KMS-11 (cell line): ENCODE data around the gene RALGAPA2.

Experiments used
- H2AFZ ChIP-seq: fragments of 200-600 bp; sonication (generic); 2 replicates; pipeline ENCODE4 v1.6.1; 2016; ENCODE audit warnings: antibody characterized with exemption, mixed run types, low read depth
- H3K27ac ChIP-seq: fragments of 200-600 bp; sonication (generic); 2 replicates; pipeline ENCODE4 v1.6.1; 2016; ENCODE audit warnings: mild to moderate bottlenecking, mixed run types
- H3K27me3 ChIP-seq: fragments of 200-600 bp; sonication (generic); 2 replicates; pipeline ENCODE4 v1.6.1; 2017; ENCODE audit warnings: mild to moderate bottlenecking, low read depth, mixed run types, moderate library complexity; ENCODE audit not compliant: insufficient read depth
- H3K36me3 ChIP-seq: fragments of 200-600 bp; sonication (generic); 2 replicates; pipeline ENCODE4 v1.6.1; 2017; ENCODE audit warnings: mild to moderate bottlenecking, mixed run types; ENCODE audit not compliant: insufficient read depth
- H3K4me1 ChIP-seq: fragments of 200-600 bp; sonication (generic); 2 replicates; pipeline ENCODE4 v1.6.1; 2016; ENCODE audit warnings: mild to moderate bottlenecking, low read depth, mixed run types; ENCODE audit not compliant: poor library complexity, severe bottlenecking
- H3K4me2 ChIP-seq: fragments of 200-600 bp; sonication (generic); 2 replicates; pipeline ENCODE4 v1.7.0; 2016; ENCODE audit warnings: mild to moderate bottlenecking, mixed run types
- H3K4me3 ChIP-seq: fragments of 200-600 bp; sonication (generic); IDR thresholded peaks from 2 replicates; pipeline ENCODE4 v1.6.1; 2017; ENCODE audit warnings: low read depth, low read length, mixed read lengths; ENCODE audit not compliant: insufficient read depth
- H3K79me2 ChIP-seq: fragments of 200-600 bp; sonication (generic); 2 replicates; pipeline ENCODE4 v1.6.1; 2016; ENCODE audit warnings: low read depth, mixed run types; ENCODE audit not compliant: insufficient read depth
- H3K9ac ChIP-seq: fragments of 200-600 bp; sonication (generic); 2 replicates; pipeline ENCODE4 v1.6.1; 2016; ENCODE audit warnings: mild to moderate bottlenecking, mixed run types
- H4K20me1 ChIP-seq: fragments of 200-600 bp; sonication (generic); 2 replicates; pipeline ENCODE4 v1.6.1; 2016; ENCODE audit warnings: mild to moderate bottlenecking, mixed run types; ENCODE audit not compliant: insufficient read depth
- TF ChIP-seq, protein P1 (sequence below): fragments of 200-600 bp; sonication (generic); conservative IDR thresholded peaks from 2 replicates; pipeline ENCODE4 v1.6.1; 2017; ENCODE audit warnings: low read depth, mild to moderate bottlenecking, antibody characterized with exemption, low read length, moderate library complexity, mixed read lengths

RALGAPA2 gene

DNA sequence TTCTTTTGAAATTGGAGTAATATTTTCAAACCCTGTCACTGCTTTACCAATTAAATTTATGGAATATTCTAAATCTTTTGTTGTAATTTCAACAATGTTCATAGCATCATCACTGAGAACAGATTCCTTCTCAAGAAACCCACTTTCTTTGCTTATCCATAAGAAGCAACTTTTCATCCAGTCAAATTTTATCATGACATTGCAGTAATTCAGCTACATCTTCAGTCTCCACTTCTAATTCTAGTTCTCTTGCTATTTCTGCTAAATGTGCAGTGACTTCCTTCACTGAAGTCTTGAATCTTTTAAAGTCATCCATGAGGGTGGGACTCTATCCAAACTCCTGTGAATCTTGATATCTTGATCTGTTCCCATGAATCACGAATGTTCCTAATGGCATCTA, 212.1 kb downstream of the RALGAPA2 start:
- TF ChIP-seq, protein P1, sequence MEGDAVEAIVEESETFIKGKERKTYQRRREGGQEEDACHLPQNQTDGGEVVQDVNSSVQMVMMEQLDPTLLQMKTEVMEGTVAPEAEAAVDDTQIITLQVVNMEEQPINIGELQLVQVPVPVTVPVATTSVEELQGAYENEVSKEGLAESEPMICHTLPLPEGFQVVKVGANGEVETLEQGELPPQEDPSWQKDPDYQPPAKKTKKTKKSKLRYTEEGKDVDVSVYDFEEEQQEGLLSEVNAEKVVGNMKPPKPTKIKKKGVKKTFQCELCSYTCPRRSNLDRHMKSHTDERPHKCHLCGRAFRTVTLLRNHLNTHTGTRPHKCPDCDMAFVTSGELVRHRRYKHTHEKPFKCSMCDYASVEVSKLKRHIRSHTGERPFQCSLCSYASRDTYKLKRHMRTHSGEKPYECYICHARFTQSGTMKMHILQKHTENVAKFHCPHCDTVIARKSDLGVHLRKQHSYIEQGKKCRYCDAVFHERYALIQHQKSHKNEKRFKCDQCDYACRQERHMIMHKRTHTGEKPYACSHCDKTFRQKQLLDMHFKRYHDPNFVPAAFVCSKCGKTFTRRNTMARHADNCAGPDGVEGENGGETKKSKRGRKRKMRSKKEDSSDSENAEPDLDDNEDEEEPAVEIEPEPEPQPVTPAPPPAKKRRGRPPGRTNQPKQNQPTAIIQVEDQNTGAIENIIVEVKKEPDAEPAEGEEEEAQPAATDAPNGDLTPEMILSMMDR = no peak
- Histone ChIP-seq H3K27ac (no peak overlapping the region), H2AFZ (no peak overlapping the region)

DNA sequence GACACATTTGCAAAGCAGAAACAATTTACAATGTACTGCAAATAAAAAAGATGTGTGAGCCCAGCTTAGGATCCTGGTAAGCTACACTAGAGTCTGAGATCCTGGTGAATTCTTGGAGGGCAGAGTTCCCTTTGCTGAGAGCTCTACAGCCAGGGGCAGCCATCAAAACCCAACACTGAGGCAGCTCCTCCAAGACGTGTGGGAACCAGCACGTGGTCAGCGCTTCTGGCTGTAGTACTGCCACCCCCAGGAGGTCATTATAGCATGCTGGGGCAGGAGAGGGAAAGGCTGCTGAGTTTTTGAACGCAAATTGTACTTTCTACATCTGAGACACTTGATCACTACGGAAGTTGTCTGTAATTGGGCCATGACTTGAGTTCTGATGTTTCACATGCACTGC, 213.0 kb downstream of the RALGAPA2 start:
- no peaks in the 10 kb centered on the region for H3K27me3 ChIP-seq
- H4K20me1 ChIP-seq = no peaks in the 10 kb centered on the region
- H2AFZ ChIP-seq = no peak overlapping the region
- H3K4me1 ChIP-seq = no peaks in the 10 kb centered on the region
- no peaks in the 10 kb centered on the region for H3K36me3 ChIP-seq
- no peaks in the 10 kb centered on the region for H3K79me2 ChIP-seq
- no peak overlapping the region for H3K9ac ChIP-seq
- no peak overlapping the region for H3K4me3 ChIP-seq
- no peak overlapping the region for H3K27ac ChIP-seq
- no peak overlapping the region for H3K4me2 ChIP-seq
- TF ChIP-seq, protein P1 = no peak

More for the DNA sequence above, 212.1 kb downstream of the RALGAPA2 start:
- Histone ChIP-seq H3K27me3 (no peaks in the 10 kb centered on the region), H3K36me3 (no peaks in the 10 kb centered on the region), H3K4me2 (no peak overlapping the region), H3K9ac (no peak overlapping the region), H4K20me1 (no peaks in the 10 kb centered on the region), H3K4me3 (no peak overlapping the region), H3K4me1 (no peaks in the 10 kb centered on the region), H3K79me2 (no peaks in the 10 kb centered on the region)

DNA sequence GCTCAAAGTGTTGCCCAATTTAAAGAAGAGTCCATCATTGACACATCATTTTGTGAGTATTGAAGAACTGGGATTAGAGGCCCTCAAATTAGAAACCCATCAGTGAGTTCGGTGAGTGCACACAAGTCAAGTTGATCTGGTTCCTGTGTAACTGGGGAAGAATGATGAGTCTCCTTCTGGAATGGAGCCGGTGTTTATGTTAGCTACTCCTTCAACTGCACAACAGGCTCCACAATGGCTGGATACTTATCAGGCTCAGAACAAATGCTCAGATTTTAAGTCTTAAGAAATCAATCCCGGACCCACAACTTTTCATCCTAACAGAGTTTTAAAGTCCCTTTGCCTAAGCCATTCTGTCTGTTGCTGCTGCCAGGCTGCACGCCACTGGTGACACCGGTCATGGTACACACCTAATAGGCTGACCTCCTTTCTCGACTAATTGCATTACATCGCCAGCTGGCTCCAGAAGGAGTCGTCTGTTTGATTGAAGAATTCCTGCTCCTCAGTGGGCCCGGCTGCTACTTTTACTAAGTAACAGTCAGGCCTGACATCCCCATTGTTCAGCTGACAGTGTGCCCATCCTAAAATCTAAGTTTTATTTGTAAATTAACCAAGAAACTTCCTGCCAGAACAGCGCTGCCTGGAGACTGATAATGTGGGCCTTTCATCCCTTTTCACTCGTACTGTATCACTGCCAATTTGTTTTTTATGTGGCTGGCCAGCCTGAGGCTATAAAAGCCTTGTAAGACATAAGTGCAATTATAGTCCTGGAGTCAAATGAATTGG, 214.2 kb downstream of the RALGAPA2 start:
- no peak overlapping the region for H3K9ac ChIP-seq
- H3K4me2 ChIP-seq = no peak overlapping the region
- no peaks in the 10 kb centered on the region for H3K79me2 ChIP-seq
- no peak overlapping the region for H3K27ac ChIP-seq
- no peak overlapping the region for H3K4me3 ChIP-seq
- H4K20me1 ChIP-seq = no peaks in the 10 kb centered on the region
- no peaks in the 10 kb centered on the region for H3K27me3 ChIP-seq
- no peaks in the 10 kb centered on the region for H3K36me3 ChIP-seq
- H3K4me1 ChIP-seq = no peaks in the 10 kb centered on the region
- TF ChIP-seq, protein P1 = no peak
- H2AFZ ChIP-seq = no peak overlapping the region

DNA sequence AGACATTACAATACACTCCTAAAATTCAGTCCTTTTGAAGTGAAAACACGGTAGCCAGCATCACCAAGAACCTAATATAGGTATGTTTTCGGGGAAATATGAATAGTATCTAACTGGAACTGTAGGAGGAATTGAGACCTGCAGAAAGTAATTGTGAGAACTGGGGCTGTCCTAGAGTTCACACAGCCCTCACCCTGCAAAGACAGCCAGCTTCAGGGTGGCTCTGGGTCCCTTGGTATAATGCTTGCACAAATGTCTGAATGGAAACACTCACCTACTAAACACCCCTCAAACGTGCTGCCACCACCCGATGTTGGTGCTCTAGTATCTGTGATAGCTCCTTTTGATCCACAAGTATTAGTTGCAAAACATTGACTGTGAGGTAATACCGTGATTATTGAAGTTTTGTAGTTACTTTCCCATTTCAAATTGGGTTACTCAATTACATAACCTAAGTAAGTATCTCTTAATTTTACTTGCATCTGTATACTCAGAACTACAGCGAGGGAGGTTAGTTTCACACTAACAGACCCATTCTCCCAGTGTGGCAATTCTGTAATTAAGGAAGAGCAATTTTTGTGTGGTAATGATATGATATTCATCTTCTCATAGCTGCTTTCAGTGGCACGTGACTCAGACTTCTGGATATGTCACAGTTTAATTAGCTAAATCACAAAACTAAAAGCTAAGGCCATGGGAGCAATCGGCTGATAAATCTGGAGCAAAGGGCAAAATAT, 215.0 kb downstream of the RALGAPA2 start:
- TF ChIP-seq, protein P1 = no peak
- no peak overlapping the region for H2AFZ ChIP-seq
- H3K4me2 ChIP-seq = no peak overlapping the region
- H3K27me3 ChIP-seq = no peaks in the 10 kb centered on the region
- H3K36me3 ChIP-seq = no peaks in the 10 kb centered on the region
- no peak overlapping the region for H3K4me3 ChIP-seq
- no peak overlapping the region for H3K9ac ChIP-seq
- H3K27ac ChIP-seq = no peak overlapping the region
- no peaks in the 10 kb centered on the region for H3K79me2 ChIP-seq
- H3K4me1 ChIP-seq = no peaks in the 10 kb centered on the region
- H4K20me1 ChIP-seq = no peaks in the 10 kb centered on the region
